Stimulated activated CD8-positive, alpha-beta memory T cell treated with anti-CD3 and anti-CD28 coated beads, Interleukin-7, amount 100 ng/mL, for 4 hours (primary cell): Measurements from ENCODE around the gene TMEFF2.

Experiments used
- DNase-seq, 2 donors: peaks; one replicate each; pipeline ENCODE4 v3.0.0-alpha.2; 2020; ENCODE audit warnings: low read depth in 2 of 2

Gene TMEFF2

DNA sequence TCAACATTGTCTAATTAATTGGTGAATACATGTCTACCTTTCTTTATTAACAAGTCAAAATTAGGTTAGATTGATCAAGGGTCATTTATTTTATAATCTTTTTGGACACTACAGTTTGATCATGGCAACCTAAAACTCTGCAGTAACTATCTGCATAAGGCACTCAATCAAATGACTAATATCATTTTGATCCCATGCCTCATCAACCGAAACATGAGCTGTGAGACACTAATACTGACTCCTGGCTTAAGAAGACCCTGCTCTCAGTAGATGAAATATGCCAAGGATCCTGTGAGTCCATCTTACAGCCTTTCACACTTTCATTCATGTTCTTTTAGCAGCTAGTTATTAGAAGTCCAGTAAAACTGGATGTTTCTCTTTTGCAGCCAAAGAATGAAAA, 178.5 kb downstream of the TMEFF2 start:
- DNase-seq: no peak

DNA sequence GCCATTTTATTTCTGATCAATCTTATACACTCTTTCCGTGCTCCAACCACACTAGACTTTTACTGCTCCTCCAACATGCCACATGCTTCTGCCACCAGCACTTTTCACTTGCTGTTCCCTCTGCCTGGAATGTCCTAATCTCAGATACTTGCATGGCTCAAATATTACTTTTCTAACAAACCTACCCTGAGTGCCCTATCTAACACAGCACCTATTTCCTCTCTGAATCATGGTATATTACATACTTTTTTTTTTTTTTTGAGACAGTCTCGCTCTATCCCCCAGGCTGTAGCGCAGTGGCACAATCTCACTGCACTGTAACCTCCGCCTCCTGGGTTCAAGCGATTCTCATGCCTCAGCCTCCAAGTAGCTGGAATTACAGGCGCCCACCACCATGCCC, 181.5 kb downstream of the TMEFF2 start:
- DNase-seq: no peak

DNA sequence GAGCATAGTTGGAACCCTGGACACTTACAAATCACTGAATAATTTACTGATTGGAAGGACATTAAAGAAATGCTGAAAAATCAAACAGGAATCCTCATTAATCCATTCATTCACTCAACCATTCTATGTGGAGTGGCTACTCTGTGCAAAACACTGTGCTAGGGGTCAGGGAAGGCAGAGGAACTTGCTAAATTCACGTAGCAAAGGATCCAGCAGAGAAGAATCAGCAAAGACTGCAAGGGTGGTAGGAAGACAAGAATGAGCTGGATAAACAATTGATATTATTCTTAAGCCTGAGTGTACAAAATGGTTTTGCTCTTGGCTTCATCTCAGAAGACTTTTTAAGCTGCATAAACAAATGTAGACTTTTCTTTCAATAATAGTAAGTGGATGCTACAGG, 183.5 kb downstream of the TMEFF2 start:
- DNase-seq: no peak

DNA sequence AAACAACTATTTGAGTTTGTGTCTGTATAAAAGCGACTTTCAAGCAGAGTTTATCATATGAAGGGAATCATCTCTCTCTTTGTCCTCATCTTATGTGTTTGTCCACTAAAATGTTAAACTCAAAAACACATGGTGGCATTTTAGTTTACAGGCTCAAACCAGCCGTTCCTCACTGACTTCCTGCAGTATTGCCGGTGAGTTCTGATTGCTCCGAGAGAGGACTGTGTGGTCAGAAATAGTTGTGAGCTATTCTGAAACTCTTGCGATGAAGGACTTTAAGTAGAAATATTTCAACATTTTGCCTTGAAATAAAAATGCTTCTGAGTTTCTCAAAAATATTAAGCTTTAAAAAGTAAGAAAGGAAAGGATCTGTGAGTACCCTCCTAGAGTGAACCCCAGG, 184.7 kb downstream of the TMEFF2 start:
- DNase-seq: no peak

DNA sequence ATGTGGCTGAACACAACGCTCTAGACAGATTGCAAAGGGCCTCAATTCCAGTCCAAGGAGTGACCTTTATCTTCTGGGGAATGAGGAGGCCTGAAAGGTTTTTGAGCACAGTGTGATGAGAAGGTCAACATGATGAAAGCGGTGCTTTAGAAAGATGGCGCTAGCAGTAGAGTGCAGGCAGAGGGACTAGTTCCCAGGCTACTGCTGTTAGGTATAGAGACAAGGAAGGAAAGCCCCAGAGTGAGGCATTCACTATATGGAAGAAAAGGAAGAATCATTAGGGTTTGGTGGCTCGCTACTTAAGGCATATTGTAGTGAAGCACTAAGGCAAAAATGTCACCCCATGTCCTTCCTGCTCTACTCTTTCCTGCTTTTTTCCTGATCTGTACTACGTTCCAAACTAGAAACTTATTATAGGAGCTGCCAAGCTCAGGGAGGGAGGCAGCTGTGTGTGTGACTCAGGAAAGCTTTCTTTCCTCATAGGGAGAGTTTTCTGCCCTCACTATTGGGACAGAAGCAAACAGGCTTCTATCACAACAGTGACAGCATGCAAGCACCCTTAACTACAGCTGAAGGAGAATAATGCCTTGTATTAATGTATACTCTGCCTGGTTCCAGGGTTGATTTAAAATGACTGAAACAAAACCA, 187.0 kb downstream of the TMEFF2 start:
- no peak for DNase-seq

DNA sequence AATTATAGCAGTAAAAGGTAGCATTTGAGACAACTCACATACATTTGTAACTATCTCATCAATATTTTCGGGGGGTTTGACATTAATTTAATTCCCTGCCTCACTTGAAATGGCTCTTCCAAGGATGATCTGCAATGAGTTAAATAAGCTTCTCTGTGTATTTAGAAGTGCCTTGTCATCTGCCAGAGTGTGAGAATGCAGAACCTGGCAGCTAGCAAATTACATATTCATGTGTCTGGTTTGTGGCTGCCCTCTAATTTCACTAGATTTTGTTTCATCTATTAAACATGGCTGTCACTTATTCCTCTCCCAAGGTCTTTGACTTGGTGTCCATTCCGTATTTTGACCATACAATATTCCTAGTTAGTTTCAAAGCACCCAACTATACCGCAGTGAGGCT, 189.5 kb downstream of the TMEFF2 start:
- DNase-seq: no peak

DNA sequence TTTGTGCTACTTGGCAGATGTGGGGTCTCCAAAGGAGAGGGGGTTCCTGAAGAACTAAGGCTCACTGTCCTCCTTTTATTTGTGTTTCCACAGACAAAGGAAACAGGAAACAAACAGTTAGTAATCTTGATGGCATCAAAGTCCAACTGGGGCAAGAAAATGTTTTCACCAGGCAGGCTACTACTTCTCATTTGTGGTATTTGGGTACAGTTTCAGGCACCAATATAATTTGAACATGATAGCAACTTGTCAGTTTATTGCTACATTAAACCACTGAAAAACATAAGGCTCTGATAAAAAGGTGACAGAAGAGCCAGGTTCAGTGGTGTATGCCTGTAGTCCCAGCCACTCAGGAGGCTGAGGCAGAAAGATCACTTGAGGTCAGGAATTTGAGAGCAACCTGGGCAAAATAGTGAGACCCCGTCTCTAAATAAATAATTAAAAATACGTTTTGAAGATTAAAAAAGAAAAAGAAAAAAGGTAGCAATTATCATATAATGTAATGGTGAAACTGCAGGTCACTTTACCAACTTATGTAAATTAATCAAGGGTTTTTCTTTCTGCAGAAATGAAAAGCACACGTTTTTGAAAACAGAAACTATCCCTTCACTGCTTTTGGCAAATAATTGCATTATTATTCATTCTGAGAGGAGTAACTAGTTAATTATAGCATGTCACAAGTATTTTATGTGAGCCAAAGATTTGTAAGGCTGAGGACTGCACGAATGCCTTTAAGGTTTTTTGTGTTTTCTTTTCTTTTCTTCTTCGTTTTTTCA, 190.4 kb downstream of the TMEFF2 start:
- no peak for DNase-seq

DNA sequence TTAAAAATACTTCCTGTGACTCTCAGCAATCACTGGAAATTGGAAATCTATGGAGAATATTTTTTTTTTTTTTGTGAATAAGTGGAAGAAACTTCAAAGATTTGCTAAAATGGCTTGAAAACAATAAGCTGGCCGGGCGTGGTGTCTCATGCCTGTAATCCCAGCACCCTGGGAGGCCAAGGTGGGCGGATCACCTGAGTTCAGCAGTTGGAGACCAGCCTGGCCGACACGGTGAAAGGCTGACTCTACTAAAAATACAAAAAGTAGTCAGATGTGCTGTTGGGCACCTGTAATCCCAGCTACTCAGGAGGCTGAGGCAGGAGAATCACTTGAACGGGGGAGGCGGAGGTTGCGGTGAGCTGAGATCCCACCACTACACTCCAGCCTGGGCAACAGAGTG, 192.3 kb downstream of the TMEFF2 start:
- no peak for DNase-seq

DNA sequence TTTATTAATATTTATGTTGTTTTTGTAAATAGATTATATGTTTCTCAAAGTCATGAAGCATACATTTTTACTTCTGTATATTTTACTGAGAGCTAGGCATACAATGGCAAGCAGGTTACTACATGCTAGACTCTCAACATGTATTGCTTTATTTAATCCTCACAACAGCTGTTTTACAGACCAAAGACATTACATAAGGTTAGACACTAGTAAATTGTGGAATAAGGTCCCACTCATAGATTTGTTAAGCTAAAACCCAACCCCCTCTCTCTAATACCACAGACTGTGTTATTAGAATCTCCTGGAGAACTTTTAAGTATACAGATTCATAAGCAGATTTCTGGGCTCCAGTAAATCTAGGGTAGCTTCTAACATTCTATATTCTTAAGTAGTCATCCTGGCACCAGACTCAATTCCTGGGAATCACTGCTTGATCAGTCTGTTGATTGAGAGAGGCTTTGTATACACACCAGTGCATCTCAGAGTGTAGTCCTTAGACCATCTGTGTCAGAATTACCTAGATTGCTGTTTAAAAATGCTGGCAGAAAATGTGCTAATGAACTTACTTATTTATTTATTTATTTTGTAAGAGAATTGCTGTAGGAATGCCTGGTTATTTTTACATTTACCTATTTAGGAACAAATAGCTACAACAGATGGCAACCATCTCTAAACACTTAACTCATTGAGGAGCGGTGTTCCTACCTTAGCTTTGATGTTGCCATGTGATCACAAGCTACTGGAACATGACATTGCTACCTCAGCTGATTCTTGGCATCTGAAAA, 194.3 kb downstream of the TMEFF2 start:
- no peak for DNase-seq

DNA sequence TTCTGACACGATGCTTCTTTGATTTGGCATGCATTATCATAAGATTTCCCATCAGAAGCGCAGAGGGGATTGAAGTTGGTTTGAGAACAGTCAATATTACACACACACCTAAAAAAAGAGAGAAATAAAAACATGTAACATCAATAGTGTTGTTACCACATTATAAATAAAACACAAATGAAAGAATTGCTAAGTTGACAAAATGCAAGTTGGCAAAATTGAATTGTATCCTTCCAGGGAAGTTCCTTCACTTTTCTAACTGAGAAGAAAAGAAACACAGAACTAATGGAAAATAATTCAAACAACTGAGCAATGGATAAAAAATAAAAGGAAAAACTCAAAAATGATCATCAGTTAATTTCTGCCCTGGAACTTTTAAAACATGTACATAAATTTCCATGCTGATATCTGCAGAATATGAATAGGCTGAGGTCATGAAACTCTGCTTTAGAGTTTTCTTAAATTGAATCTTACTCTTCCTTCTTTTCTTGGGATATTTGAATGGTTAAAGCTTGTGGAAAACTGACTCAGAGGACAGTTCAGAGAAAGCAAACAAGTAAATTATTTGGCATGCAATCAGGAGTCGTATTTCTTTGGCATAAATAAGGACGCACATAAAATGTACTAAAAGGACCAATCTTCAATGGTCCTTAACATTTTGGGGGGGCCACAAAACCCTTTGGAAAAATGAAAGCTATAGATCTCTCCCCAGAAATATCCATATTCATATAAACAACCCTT, 195.5 kb downstream of the TMEFF2 start:
- no peak for DNase-seq

DNA sequence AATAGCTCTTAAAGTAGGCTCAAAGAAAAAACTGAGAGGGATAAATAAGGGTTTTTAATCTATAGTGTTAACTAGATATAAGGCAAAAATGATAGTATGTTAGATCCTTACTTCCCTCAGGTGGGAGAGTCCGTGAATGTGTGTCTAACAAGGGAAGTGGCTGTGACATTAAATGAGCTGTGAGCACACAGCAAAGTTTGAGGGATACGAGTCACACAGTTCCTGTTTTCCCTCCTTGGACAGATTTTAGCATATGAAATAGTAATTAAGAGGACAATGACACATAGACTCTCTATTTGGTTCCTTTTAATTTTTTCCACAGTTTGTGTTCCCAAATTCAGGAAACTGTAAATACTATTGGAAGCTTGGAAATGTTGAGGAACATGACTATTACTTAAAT, 199.4 kb downstream of the TMEFF2 start:
- no peak for DNase-seq

DNA sequence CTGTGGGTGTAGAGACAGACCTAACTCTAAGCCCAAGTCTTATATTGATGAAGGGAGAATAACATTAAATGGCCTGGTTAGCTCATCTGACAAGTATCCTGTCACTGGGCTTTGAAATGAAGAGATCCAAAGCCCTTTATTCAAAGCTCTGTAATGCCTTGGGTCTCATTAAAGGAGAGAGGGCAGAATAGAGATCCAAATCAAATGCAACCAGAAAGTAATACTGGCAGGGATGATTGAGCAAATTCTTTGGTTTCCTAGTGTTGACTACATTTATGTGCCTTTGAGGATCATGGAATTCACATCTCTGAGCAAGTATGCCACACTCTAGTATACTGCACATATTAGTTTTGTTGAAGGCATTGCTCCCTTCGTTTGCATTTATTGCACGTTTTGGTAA, 200.0 kb downstream of the TMEFF2 start:
- no peak for DNase-seq

DNA sequence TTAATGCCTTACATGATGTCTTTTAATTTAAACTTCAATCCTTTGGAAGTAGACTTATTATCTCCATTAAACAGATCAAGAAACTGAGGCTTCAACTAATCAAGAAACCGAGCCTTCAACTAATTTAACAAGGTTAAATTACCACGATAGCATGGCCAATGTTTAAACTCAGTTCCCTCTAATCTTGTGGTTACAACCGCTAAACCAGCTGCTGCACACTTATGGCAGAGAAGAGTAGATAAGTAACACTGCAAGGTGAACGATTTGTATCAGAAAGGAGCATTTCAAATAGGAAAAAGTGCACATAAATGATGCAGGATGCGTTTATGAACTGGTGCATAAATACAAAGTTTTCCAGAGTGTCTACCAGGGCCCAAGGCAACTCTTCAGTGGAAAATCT, 203.3 kb downstream of the TMEFF2 start:
- DNase-seq: no peak

DNA sequence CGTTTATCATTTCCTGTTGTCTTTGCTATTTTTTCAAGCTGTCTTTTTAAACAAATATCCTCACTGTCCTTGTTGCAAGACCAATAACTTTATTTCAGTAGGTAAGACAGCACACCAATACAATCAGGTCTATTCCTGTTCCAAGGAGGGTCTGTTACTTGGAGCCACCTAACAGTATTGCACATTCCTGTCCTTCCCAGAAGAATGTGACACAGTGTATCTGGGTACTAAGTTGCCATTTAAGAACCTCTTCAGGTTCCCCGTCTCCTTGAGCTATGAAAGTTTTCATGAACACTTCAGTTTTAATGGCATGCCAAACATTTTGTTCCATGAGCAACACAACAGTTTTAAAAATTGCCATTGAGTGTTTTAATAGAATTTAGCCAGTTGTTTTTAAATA, 209.0 kb downstream of the TMEFF2 start:
- no peak for DNase-seq

DNA sequence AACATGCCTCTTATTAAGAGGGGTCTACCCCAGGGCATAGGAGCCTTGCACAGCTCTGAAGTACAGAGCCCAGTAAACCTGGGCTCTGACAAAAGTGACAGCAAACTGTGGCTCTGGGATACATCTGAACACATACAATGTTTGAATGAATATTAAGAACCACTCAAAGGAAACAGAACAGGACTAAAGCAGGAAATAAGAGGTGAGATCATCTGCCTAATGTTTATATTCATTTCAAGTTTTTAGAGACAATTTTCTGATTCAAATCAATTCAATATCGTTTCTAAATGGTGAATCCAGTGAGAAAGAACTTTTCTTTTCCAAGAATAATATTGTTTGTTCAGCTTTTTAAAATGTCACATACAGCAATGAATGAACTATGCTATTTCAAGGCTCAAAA, 211.1 kb downstream of the TMEFF2 start:
- DNase-seq: no peak

DNA sequence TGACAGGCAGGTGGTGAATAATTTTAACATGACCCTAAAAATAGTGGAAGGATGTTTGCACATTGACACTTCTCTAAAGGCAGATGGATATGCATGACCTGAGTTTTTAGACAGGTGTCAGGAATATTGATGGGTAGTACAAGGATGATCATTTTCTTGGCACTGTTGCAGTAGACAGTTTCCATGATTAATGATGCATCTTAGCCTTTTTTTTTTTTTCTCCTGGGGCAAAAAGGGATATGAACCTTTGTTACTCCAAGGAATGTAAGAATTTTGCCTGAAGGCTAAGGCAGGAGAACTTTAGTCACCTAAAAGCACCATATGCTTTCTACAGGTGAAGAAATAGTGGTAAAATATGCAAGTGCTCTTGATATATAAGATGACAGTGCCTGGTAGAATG, 211.5 kb downstream of the TMEFF2 start:
- no peak for DNase-seq

DNA sequence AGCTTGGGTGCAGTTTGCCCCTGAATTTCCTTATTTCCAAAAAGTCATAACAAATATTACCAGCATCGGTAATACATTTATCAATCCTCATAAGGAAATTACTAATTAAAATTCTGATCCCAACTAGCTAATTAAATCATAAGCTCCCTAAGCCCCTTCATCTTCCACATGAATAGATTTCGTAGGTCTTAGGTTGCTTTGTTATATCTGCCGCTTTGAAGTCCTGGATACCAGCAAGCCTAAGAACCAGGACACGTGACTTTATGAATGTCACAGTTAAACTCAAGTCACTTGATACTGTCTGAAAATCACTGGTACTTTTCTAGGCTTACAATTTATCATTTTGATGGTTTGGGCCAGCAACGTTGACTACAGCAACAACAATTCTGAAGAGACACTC, 213.0 kb downstream of the TMEFF2 start:
- DNase-seq: no peak

DNA sequence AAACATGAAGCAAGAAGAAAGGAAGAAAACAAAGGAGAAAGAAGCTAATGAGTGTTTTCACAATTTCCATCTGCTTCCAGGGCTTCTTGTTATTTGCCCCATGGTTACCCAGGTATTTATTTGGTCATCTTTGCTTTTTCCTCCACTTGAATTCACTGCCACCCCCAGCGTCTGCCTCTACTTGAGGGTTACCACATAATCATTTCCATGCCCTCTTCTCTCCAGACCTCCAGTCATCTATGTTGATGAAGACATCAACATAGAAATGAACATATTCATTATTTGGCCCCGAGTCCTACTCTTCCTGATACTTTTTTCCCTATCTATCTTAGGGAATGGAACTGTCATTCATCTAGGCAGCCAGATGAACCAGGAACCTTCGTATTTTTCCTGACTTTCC, 214.2 kb downstream of the TMEFF2 start:
- DNase-seq: no peak

DNA sequence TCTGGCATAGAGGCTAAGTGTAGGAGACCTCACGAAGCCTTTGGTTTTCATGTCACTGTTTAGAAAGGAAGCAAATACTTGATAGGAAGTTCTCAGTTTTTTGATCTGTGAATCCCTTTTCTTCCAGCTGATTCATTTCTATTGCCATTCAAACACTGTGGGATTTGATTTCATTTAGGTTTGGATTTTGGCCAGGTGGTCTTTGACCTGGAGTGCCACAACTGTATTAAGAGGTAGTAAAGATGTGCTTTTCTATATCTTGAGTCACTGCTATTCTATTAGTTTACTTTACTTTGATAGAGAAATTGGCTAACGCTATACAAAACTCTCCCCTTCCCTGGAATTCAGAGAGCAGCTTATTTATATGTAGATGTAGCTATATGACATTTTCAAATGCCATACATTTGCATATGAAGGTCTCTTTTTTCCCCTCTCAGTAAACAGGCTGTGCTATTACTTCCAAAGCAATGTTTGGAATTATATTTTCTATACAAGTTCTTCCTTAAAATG, 215.5 kb downstream of the TMEFF2 start:
- DNase-seq: no peak

DNA sequence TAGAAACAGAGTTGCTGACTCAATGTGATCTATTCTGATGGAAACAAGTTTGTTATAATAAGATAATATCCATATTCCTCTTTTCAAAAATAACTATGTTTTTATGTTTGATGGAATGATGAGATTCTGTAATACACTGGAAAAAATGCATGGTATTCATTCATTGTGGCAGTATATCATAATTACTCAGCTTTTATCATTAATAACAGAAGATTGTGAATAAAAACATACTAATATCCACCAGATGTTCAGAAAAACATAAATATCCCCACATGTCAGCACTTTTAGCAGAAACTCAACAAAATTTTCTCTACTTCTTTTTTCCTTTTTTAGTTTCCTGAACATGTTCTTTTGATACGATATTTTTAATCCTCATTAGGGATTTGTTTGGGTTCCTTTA, 217.0 kb downstream of the TMEFF2 start:
- no peak for DNase-seq

DNA sequence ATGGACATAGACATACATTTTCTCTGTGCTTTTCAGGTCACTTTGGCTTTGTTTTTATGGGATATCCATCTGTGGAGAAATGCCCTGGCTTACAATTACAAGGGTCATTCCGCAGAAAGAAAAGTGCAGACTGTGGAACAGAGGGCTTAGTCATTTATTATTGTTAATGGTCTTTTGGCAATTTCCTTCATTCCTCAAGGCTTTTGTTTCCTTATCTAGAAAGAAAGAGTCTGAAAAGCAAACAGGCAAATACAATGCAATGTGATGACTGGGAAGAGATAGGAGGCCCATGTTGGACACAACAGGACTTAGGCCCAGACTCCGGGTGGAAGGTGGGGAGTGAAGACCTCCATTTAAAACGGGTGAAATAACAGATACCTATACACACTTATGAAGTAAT, 218.3 kb downstream of the TMEFF2 start:
- no peak for DNase-seq

DNA sequence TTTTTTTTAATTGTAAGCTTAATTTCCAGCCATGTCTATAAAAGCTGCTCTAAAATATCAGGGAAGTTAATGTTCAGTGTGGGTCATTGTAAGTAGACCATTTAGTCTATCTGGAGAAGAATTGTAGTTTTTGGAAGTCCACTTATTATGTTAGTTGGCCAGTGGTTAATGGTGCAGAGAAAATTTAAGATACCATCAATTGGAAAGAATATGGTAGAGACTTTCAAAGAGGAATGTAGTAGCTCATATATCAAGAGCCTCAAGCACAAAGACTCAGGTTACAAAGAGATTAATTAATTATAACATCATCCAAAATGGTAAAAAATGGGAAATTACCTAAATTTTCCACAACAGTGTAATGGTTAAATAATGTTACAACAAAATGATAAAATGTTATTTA, 220.1 kb downstream of the TMEFF2 start:
- no peak for DNase-seq
